NCI-H748 (cell line): ENCODE results near the gene CASZ1.

Source experiments
- DNase-seq: peaks from one replicate; lab custom pipeline; 2025; ENCODE audit not compliant: unreplicated experiment; lab: John Stamatoyannopoulos, UW

Gene CASZ1

DNA sequence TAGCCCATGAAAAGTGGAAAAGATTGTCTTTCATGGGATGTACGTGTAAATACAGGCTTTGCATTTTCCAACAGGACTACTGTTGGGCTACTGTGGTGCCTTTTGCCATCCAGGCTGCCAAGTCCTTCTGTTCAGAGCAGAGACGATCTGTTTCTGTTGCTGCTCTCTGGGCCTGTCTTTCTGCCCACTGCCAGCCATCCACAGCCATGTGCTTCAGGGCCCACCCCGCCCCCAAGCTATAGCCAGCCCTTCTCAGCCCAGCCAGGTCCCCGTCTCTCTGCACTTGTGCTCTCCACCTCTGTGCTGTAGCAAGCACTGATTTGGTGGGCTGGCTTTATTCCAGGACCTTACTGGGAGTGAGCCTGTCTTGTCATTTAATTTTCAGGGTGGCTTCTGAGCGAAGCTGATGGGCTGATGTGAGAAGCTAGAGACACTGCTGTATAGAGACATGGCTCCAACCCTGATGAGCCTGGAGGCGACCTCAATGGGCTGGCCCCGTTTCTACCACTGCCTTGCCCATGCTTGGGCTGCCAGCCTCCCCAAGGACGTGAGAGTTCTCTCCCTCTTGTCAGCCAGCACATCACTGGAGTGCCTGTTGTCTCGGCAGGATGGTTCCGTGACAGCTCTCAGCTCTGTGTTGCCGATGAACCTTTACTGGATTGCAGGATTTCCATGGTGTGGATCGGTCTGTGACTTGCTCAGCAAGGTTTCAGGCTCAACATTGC is 183.8 kb downstream of the CASZ1 start:
- DNase-seq, result no peak

DNA sequence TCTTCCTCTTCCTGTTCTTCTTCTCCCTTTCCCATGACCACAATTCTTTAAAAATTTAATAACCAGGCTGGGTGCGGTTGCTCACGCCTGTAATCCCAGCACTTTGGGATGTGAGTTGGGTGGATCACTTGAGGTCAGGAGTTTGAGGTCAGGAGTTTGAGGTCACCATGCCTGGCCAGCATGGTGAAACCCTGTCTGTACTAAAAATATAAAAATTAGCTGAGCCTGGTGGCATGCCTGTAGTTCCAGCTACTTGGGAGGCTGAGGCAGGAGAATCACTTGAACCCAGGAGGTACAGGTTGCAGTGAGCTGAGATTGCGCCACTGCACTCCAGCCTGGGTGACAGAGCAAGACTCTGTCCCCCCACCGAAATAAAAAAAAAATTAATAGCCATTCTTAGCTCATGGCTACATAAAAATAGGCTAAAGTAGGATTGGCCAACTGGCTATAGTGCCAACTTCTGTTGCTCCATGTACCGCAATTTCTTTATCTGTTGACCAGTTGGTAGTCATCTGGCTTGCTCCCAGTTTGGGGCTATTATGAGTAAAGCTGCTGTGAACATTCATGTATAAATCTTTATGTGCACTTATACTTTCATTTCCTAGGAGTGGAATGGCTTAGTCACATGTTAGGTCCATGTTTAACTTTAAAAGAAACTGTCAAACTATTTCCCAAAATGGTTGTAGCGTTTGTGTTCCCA is 185.4 kb downstream of the CASZ1 start:
- no peak for DNase-seq

DNA sequence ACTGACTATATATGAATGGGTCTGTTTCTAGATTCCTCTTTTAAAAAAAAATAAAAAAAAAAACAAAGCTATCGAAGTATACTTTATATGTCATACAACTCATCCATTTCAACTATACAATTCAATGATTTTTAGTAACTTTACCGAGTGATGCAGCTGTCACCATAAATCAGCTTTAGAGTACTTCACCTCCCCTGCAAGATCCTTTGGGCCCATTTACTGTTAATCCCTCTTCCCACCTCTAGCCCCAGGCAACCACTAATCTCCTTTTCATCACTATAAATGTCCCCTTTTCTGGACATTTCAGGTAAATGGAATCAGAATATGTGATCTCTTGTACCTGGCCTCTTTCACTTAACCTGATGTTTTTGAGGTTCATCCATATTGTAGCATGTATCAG is 187.8 kb downstream of the CASZ1 start:
- no peak for DNase-seq

DNA sequence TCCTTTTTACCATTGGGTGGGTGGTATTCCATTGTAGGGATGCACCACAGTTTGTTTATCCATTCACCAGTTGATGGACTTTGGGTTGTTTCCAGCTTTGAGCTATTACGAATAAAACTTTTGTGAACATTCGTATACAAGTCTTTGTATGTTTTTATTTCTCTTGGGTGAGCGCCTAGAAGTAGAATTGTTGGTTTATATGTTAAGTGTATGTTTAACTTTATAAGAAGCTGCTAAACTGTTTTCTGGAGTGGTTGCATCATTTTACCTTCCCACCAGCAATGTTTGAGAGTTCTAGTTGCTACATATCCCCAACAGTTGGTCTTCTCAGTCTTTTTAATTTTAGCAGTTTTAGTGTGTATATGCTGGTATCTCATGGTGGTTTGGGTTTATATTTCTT is 189.2 kb downstream of the CASZ1 start:
- no peak for DNase-seq

DNA sequence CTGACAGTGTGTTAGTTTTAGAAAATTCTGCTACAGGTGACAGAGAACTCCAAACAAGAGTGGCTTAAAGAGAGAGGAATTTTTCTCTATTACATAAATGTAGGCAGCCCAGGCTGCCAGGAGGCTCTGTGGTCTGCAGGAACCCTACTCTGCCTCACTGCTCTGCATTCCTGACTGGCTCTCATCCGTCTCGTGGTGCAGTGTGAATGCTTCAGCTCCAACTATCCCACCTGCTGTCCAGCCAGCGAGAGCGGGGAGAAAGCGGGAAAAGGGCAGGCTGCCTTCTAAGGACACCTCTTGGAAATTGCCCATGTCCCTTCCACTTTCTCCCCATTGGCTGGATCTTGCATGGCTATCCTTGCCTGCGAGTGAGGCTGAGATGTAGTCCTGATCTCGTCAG is 190.4 kb downstream of the CASZ1 start:
- no peak for DNase-seq

DNA sequence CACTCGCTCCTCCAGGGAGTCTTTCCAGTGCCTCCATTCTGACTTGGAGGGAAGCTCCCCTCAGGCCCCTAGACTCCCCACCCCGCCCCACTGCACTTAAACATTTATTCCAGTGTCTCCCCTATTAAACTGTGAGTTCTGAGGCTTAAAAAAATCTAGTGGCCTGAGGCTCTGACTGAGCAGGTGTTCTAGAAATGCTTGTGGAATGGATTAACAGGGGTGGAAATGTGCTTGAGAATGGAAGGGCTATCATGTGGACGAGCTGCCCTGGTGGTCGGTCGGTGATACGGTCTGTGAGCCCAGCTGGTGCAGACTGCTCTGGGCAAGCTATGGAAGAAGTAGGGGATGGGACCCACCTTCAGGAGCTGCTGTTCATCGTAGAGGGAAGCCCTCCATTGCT is 191.5 kb downstream of the CASZ1 start:
- no peak for DNase-seq

DNA sequence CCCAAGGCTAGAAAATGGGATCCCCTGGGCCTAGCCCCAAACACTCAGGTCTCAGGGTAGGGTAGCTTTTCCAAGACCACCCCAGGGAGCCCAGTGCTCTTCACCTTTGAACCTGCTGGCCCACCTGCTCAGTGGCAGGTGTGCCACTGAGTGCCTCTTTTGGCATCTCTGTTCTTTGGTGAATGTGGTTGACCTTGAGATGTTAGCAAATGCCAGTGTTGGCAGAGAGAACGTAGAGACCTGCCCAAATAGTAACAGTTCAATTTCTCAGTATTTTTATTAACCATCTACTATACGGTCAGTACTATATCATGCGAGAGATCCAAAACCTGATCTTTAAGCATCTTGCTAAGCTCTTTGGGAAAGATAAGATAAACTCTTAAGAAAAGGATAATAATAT is 193.5 kb downstream of the CASZ1 start:
- no peak for DNase-seq

DNA sequence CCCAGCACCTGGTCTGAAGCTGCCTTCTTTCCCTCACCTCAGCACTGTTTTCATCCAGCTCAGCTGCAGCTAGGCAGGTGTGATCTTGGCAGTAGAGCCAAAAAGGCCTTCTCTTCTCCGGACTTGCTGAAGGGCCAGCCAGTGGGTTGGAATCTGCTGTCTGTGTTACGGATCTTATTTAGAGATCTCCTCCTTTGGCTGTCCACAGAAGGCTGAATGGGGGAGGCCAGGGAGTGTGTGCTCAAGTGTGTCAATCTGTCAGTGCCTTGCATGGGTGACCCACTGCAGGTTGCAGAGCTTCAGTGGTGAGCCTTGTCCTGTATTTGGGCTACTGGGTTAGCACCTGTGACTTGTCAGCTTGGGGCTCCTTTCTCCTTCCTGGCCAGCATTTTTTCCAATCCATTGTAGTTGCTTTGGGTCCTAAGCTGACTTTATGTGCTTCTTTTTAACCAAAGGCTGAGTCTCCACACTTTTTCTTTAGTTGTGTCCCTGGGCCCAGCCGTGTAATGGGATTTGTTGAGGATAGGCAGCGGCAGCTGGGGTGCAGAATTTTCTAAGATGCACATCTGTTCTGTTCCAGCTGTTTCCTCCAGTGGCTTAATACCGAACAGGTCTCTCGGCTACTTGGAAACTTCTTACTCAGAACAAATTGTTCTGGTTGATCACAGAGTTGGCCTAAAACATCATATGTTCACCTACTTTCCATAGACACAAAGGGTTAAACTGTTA is 194.9 kb downstream of the CASZ1 start:
- DNase-seq, result no peak

DNA sequence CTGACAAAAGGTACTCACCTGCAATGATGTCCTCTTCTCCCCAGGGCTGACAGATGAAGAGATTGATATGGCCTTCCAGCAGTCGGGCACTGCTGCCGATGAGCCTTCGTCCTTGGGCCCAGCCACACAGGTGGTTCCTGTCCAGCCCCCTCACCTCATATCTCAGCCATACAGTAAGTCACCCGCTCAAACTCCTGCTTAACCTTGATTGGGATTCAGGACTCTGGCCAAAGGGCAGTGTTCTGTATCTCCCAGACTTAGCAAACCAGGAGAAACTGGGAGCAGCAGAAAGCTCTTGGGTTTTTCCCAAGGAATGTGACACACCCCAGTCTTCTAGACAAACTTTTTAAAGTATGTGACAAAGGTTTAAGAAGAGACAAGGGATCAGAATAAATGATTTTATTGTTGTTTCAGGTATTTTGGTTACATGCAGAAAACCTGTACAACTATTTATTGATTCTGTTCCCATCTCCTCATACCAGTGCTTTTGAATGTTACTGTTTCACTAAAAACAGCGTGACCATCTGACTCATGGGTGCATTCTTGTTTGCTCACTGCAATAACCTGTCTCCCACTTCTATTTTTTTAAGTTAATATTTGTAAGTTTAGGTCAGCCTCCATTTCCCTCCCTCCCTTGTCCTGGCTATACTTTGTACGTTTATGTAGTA is 197.1 kb downstream of the CASZ1 start:
- DNase-seq, result no peak

DNA sequence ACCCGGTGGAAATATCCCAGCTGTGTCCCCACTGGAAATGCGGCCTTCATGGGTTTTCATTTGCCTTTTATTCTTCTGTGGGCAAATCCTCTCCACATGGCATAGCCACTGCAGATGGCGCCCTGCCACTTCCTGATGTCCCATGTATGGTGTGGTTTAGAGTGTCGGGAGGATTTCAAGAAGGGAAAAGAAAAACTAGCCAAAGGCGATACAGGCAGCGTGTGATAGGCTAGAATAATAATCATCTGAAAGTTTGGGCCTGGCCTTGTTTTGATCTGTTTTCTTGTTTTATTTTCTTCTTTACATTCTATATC is 198.1 kb downstream of the CASZ1 start:
- peak; percentile 28 for DNase-seq

DNA sequence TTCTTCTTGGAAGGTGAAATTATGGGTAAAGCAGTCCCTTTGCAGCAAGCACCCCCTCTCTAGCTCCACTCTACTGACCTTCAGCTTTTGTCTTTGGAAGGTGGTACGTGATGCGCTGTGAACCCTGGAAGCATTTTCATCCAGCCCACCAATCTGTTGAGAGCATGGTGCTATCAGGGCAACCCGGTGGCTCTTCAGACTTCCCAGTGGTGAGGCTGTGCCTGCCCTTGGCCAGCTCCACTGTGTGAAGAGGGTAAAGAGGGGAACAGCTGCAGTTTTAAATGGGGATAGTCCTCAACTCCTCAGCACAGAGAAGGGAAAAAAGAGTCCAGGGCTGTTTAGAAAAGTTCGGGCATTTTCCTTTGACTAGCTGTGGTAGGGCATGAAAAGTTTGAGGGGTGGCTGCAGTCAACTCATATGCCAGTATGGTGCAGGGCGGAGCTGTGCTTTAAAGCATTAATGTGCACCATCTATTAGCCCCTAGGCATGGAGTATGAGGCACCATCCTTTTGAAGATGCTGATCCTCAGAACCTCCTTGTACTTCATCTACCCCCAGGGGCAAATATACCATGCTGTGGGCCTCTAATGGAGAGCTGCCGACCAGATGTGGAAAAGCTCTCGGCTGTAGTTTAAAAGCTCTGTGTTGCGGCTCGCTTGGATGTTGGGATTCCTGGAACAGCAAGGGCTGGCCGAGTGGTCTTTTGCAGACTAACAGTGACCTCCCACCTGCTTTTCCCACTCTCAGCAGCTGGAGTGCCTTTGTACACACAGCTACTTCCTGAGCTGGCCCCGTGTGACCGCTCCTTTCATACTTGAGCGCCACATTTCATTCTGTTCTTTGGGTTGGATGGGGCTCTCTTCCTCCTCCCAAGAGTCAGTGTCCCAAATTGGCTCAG is 198.7 kb downstream of the CASZ1 start:
- DNase-seq, result peak; percentile 25

DNA sequence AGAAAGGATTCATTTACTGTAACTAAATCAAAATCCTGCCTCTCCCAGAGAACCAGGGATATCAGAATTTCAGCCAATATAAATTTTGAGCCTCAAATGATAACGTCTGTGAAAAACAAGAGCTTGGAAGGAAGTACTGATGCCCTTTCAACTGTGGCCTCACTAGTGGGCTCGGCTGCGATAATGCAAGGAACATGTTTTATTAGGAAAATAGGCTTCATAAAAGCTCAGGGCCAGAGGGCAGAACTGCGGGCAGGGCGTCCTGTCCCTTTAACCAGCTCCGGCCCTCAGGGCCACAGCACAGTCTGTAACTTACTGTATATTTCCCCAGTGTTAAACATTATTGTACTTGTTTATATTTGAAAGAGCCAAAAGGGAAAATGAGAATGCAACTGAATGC is 199.7 kb downstream of the CASZ1 start:
- no peak for DNase-seq

DNA sequence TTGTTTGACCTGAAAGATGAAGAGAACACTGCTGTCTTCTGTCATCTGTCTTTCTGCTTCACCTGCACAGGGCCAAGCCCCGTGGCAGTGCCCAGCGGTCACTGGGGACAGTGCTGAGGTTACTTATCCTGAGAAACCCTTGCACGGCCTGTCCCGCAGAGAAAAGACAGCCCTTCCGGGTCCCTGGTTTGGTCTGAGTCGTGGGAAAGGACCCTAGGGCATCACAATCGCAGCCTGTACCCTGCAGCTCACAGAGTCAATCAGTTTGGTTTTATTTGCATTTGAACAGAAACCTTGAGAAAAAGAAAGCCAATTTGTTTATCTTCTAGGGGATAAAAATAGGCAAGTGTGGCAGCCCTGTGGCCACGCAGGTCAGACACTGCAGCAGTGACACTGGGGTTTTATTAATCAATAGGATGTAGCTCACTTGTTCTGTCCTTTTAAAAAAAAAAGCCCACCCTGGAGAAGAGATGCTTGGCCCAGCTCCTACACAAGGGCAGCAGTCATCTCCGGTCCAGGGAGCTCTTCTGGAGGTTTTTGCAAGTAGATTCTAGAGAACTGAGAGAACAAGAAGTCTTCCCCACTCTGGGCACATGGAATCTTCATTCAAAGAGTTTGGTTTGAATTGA is 201.7 kb downstream of the CASZ1 start:
- no peak for DNase-seq

DNA sequence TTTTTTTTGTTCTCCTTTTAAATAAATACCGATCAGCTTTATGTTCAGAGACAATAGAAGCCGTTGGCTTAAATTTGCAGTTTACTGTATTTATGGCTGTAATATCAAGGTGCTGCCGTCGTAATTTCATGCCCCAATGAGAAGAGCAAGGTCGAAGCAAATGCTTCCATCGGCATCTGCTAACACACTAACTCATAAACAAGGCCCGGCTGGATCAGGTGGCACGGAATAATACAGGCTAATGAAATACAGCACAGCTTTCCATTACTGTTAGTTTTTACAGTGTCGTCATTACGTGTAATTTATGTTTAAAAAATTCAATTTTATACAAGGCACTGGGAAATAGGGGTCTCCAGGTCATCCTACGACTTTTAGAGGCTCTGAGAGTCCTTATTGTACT is 202.7 kb downstream of the CASZ1 start:
- DNase-seq, result no peak

DNA sequence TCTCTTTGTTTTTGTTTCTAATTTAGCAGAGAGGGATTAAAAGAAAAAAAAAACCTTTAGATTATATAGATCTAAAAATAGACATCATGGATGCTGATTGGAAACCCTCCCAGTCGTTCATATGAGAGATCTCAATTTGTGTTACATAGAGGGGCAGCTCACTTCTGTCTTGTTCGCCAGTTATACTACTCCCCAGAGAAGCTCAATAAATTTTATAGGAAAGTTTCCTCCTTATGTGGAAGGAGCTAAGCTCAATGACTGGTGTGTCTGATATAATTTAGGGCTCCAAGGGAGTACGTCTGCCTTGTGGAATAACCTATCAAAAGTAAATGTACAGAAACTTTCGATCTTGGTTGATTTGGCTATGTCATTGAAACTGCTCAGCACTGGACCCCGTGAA is 204.1 kb downstream of the CASZ1 start:
- DNase-seq, result no peak

DNA sequence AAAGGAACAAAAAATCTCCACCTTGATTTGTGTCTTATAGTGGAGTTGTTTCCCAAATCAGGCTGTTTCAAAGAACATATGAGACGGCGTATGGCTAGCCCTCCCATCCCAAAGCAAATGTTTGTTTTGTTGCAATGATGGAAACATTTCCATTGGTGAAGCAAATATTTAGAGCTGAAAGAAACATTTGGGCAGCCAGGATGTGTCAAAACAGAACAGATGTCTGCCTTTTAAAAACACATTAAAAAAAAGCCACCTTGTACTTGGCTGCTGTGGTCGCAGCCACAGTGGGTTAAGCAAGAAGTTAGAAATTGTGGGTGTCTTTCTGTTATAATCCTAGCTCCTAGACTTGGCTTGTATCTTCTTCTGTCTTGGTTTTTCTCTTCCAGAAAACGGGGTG is 205.4 kb downstream of the CASZ1 start:
- peak; percentile 6 for DNase-seq

DNA sequence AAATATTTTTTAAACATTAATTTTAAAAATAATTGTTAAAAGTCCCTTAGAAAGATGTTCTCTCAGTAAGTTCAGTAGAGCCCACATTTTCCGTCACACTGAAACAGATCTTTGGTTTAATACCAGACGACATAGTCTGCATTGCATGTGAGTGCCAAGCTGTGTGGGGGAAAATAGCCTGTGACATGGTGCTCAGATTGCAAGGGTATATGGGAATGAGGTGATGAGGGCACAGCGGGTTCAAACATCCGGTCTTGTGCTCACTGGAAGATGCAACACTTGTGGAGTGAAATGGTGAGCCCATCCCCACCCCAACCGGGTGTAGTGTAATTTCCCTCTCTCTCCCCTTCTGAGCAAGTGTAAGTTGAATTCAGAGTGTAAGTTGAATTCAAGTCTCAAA is 207.4 kb downstream of the CASZ1 start:
- DNase-seq, result no peak

DNA sequence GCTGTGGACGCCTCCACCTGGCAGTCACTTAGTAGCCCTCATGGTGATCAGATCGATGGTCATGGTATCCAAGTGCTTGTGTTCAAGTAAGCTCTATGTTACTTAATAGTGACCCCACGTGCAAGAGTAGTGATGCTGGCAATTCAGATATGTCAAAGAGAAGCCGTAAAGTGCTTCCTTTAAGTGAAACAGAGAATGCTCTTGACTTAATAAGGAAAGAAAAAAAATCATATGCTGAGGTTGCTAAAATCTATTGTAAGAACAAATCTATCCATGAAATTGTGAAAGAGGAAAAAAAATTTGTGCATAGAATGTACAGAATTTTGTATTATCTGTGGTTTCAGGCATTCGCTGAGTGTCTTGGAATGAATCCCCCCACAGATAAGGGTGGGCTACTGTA is 207.8 kb downstream of the CASZ1 start:
- no peak for DNase-seq
